ENCODE data around the gene TRIM72.
"Not testable (repeated sequence)": the region's sequence is repeated elsewhere in the genome, so short reads cannot be mapped to it uniquely, and the experiment has no call there.

TRIM72 gene

DNA sequence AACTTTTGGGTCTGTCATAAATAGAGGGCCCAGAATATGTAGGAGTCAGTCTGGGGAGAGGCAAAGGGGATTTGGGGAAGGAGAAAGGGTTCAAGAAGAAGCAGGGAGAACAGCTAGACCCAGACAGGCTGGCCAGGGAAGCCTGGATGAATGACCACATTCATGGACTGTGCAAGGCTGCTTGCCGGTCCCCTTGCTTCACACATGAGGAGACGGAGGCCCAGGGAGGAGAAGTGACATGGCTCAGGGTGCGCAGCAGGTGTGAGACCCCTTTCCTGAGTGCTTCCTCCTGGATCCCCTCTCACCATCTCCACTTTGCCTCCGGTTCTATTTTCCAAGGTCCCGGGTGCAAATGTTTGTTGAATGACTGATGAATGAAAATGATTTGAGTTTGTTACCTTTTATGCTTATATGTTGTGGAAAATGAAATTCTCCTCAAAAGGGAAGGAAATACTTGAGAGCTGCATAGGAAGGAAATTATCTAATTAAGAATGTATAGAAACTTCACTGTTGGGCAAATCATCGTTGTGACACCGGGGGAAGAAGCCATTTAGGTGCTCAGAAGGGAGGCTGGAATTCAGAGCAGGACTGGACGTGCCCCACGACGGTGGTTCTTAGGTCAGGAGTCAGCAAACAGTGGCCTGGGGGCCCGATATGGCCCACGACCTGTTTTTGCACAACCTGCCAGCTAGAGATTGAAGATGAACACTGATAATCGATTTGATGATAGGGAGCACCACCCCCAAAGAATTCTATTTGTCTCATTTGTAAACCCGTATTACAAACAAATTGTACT lies 46.4 kb downstream of the TRIM72 start:
- DNase-seq, result no peak

DNA sequence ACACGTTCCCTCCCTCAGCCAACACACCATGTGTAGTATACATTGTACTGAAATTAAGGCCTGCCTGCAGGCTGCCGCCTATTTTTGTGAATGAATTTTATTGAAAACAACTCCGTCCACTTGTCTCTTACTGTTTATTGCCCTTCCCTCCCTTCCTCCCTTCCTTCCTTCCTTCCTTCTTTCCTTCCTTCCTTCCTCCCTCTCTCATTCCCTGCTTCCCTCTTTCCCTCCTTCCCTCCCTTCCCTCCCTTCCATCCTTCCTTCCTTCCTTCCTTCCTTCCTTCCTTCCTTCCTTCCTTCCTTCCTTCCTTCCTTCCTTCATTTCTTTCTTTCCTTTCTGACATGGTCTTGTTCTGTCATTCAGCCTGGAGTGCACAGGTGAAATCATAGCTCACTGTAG lies 48.2 kb downstream of the TRIM72 start:
- DNase-seq, result no peak

DNA sequence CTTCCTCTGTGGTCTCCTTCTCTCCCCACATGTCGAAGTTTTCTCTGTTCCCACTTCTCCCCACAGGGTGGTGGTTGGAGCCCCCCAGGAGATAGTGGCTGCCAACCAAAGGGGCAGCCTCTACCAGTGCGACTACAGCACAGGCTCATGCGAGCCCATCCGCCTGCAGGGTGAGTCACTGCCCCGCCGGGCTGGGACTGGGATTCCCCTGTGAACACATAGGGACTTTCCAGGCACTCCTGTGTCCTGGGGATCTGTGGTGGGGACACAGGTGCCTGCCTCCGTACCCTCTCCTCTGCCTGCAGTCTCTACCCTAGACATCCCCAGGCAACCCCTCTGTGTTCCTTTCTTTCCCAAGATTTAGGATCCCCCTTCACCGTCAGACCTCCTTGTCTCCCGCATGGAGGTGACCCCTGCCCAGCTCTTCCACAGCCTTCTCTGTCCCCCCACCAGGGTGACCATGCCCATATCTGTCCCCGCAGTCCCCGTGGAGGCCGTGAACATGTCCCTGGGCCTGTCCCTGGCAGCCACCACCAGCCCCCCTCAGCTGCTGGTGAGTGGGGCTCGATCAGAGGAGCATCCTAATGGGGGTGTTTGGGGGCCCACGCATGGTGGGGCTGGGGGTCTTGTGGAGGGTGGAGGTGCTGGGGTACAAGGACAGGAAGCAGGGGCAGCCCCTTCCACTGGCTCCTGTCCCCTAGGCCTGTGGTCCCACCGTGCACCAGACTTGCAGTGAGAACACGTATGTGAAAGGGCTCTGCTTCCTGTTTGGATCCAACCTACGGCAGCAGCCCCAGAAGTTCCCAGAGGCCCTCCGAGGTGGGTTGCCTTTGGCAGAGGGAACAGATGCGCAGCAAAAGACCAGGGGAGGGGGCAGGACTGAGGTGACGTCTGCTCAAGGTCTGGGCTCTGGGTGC lies 51.7 kb downstream of the TRIM72 start:
- peak; percentile 54 for DNase-seq

DNA sequence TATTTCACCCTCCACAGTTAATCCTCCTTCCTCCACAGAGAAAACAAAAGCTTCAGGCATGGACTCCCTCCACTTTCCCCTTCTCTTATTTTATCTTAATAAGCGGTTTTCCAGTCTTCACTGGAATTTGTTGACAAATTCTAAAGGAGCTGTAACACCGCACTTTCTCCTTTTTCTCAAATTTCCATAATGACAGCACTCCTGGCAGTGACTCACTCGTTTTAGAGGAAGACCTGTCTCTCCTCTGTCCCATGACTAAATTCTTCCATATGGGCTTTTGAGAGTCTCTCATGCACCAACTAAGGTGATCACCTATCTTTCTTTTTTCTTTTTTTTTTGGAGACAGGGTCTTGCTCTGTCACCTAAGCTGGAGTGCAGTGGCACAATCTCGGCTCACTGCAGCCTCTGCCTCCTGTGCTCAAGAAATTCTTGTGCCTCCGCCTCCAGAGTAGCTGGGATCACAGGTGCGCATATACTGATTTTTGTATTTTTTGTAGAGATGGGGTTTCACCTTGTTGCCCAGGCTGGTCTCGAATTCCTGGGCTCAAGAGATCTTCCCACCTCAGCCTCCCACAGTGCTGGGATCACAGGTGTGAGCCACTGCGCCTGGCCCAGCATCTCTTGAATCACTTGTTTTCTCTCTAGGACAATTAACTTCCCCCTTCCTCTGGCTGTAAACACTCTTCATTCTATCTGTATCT lies 53.6 kb downstream of the TRIM72 start:
- no peak for DNase-seq

DNA sequence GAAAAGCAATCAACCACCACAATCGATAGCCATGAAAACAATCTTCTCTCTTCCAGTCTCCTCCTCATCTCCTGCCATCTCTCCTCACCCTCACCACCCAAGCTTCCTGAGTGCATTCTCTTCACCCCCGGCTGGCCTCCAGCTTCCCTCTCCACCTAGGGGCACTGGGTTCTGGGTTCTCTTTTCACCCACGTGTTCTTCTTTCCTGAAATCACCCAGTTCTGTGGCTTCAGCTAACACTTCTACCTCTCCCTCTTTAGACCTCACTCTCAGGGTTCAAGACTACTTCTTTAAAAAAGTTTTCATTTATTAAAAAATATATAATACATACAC lies 54.1 kb downstream of the TRIM72 start:
- no peak for DNase-seq

DNA sequence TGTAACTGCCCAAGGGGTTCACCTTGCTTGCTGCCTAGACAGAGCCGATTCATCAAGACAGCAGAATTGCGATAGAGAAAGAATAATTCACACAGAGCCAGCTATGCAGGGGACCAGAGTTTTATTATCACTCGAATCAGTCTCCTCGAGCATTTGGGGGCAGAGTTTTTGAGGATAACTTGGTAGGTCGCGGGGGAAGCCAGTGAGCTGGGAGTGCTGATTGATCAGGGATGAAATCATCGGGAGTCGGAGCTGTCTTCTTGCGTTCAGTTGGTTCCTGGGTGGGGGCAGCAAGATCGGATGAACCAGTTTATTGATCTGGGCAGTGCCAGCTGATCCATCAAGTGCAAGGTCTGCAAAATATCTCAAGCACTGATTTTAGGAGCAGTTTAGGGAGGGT lies 55.0 kb downstream of the TRIM72 start:
- DNase-seq, result no peak

DNA sequence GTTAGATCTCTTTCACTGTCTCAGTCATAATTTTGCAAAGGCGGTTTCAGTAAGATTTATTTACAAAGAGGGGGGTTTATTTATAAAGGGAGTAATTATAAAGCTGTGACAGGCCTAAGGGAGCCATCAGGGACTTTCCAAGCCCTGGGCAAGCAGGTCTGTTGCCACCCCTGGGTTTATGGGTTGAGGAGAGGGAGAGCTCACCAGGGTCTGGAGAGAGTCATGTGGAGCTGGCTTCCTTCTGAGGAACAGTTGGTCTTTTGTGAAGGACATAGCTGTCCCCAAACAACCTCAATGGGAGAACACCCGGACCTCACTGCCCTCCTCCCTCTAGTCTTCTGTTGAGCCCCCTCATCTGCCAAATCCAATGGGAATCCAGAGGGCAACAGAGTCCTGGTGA lies 55.6 kb downstream of the TRIM72 start:
- no peak for DNase-seq

DNA sequence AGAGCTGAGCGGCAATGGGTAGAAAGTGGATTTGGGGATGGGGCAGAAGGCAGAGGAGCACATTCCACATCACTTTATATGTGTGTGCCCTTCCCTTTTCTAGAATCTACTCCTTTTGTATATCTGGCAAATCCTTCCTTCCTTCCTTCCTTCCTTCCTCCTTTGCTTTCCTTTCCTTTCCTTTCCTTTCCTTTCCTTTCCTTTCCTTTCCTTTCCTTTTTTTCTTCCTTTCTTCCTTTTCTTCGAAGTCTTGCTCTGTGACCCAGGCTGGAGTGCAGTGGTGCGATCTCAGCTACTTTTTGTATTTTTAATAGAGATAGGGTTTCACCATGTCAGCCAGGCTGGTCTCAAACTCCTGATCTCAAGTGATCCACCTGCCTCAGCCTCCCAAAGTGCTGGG lies 56.1 kb downstream of the TRIM72 start:
- DNase-seq, result not testable (repeated sequence)

DNA sequence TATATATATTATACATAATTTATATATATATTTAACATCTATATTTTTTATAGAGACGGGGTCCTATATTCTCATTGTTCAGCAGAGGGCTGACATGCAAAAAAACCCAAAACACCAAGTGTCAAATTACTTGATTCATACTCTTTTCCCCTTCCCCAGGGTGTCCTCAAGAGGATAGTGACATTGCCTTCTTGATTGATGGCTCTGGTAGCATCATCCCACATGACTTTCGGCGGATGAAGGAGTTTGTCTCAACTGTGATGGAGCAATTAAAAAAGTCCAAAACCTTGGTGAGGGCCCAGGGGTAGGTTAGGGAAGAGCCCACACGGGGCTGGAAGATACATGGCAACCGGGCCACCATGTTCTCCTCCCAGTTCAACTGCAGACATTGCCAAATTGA lies 56.9 kb downstream of the TRIM72 start:
- no peak for DNase-seq

DNA sequence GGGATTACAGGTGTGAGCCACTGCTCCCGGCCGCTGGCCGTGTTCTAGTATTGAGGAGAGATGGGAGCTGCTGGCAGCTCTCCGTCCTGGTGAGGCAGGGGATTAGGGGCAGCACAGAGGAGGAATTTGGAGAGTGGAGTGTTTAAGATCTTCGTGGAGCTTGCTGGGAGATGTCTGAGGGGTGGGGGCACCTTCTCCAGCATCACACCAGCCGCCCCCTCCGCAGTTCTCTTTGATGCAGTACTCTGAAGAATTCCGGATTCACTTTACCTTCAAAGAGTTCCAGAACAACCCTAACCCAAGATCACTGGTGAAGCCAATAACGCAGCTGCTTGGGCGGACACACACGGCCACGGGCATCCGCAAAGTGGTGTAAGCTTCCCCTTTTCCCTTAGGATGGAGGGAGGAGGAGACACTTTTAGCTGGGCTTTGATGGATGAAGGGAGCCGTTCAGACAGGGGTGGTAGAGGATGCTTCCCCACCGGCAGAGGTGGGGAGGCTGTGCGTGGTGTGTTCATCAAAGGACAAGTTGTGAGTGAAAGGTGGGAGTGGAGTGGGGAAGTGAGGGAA lies 57.8 kb downstream of the TRIM72 start:
- DNase-seq, result no peak

DNA sequence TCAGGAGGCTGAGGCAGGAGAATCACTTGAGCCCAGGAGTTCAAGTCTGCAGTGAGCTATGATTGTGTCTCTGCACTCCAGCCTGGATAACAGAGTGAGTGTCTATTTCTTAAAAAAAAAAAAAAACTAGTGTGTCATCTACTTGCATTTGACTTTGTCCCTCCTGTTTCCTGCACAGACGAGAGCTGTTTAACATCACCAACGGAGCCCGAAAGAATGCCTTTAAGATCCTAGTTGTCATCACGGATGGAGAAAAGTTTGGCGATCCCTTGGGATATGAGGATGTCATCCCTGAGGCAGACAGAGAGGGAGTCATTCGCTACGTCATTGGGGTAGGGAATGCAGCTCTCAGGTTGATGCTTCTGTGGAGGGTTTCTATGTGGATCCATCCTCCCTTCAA lies 59.3 kb downstream of the TRIM72 start:
- no peak for DNase-seq

DNA sequence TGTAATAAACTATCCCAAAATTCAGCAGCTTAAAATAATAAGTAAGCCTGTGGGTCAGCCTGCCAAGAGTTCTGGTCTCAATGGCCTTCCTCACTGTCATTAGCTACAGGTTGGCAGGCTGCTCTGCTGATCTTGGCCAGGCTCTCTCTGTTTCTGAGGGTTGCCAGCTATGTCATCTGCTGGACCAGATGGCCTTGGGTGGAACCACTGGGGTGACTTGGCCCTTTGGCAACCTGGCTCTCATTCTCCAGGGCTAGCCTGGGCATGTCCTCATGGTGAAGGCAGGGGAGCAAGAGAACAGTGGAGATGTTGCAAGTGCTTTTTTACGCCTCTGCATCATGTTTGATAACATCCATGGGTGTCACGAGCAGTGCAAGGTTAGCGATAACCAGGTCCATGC lies 59.8 kb downstream of the TRIM72 start:
- DNase-seq, result no peak

DNA sequence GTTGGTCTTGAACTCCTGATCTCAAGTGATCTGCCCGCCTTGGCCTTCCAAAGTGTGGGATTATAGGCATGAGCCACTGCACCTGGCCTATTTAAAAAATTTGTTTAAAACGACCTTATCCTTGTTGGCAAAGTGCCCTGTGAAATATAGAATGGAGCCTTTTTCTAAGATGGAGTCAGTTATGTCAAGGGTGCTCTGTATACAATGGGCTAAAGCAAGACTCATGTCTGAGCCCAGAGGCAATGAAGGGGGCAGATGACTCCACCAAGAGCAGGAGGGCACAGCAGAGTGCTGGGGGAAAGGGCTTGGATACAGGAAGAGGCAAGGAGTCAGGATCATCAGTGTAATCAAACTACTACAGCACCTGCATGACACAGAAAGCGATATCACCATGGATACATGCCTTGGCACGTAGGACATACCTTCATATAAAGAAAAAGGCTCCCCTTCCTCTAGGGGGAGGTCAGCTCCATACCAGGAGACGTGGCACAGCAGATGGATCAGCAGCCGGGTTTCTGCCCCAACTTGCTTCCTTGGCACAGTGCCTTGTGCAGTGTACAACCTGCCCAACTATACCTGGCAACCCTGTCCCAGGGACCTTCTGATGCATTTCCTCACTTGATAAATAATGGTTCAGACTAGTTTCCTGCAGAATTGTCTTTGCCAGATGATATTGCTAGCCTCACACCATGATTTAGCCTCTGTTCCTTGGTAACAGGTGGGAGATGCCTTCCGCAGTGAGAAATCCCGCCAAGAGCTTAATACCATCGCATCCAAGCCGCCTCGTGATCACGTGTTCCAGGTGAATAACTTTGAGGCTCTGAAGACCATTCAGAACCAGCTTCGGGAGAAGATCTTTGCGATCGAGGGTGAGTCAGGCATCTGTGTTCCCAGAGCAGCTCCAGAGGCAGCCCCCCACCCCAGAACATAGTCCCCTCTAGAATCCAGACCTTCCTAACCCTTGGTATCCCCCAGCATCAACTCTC lies 61.2 kb downstream of the TRIM72 start:
- no peak for DNase-seq

DNA sequence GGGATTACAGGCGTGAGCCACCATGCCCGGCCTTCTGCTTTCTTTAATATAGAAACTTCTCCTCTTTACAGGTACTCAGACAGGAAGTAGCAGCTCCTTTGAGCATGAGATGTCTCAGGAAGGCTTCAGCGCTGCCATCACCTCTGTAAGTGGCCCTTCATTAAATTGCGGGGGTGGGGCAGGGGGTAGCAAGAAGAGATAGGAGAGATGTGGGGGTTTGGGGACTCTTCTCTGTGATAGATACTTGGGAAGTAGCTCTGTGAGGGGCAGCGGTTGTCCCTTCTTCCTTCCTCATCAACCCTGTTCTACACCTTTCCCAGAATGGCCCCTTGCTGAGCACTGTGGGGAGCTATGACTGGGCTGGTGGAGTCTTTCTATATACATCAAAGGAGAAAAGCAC lies 62.7 kb downstream of the TRIM72 start:
- no peak for DNase-seq

DNA sequence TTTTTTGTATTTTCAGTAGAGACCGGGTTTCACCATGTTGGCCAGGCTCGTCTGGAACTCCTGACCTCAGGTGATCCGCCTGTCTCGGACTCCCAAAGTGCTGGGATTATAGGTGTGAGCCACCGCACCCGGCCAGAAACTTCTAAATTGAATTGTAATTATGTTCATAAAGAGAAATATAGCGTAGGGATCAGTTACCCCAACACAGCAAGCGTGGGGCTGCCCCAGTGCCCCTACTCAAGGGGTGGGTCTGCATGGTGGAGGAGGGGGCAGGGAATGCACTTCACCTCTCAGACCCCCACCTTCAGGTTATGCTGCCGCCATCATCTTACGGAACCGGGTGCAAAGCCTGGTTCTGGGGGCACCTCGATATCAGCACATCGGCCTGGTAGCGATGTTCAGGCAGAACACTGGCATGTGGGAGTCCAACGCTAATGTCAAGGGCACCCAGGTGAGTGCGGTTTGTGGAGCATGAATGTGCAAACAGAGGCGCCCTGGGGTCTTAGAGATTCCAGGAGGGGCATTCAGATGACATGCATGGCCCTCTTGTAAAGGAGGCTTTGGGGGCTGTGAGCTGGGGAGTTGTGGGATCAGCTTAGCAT lies 63.8 kb downstream of the TRIM72 start:
- no peak for DNase-seq

DNA sequence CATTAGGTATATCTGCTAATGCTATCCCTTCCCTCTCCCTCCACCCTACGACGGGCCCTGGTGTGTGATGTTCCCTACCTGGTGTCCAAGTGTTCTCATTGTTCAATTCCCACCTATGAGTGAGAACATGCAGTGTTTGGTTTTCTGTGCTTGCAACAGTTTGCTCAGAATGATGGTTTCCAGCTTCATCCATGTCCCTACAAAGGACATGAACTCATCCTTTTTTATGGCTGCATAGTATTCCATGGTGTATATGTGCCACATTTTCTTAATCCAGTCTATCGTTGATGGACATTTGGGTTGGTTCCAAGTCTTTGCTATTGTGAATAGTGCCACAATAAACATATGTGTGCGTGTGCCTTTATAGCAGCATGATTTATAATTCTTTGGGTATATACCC lies 64.9 kb downstream of the TRIM72 start:
- not testable (repeated sequence) for DNase-seq

All from kidney glomerular epithelial cell (primary cell).